PC-3 (cell line): ENCODE measurements around the gene UBASH3B.

Experiments
- CTCF ChIP-seq: fragments of 300-600 bp; sonication (generic); conservative IDR thresholded peaks from 2 replicates; pipeline ENCODE4 v1.5.1; 2017; ENCODE audit warnings: antibody characterized with exemption, low read depth, mild to moderate bottlenecking, low read length
- EZH2phosphoT487 ChIP-seq: fragments of 300-600 bp; sonication (generic); IDR thresholded peaks from 2 replicates; pipeline ENCODE4 v1.6.1; 2018; ENCODE audit warnings: mild to moderate bottlenecking, antibody characterized with exemption, low read length, borderline replicate concordance

GRCh38 chr11:122617297-122617696, 38.2 kb upstream of the UBASH3B start:
- TF ChIP-seq CTCF (no peak), EZH2phosphoT487 (no peak)
